Calu3 (cell line): ENCODE results near the gene HKDC1. TPM values are rescaled to one million over a fixed set of nuclear protein-coding genes. Genes with fewer than 3 reads are reported as not detected.

Experiments
- BruUV-seq: library from RNA; stranded (reverse); fragments of 400-500 nt; replicated peaks from 2 replicates; lab custom pipeline; 2021; lab: Mats Ljungman, UMichigan
- CTCF ChIA-PET: fragments of 300-600 bp; sonication (Branson Sonifier 250); formaldehyde crosslinking; loops from one replicate; lab custom pipeline; 2022; ENCODE audit warnings: antibody characterized with exemption; lab: Charles Lee
- DNase-seq: peaks from one replicate; pipeline ENCODE4 v3.0.0; 2022
- H3K27ac Mint-ChIP-seq: one replicate; pipeline ENCODE4 v1.8.0; 2022; ENCODE audit warnings: mixed read lengths; ENCODE audit not compliant: unreplicated experiment
- H3K27me3 Mint-ChIP-seq: one replicate; pipeline ENCODE4 v1.8.0; 2022; ENCODE audit warnings: mixed read lengths; ENCODE audit not compliant: unreplicated experiment
- H3K36me3 Mint-ChIP-seq: one replicate; pipeline ENCODE4 v1.8.0; 2022; ENCODE audit warnings: mild to moderate bottlenecking, moderate library complexity, mixed read lengths; ENCODE audit not compliant: insufficient read depth, unreplicated experiment
- H3K4me1 Mint-ChIP-seq: one replicate; pipeline ENCODE4 v1.8.0; 2022; ENCODE audit warnings: mild to moderate bottlenecking, low read depth, mixed read lengths; ENCODE audit not compliant: unreplicated experiment
- H3K4me3 Mint-ChIP-seq: one replicate; pipeline ENCODE4 v1.8.0; 2022; ENCODE audit warnings: mild to moderate bottlenecking, low read depth, moderate library complexity, mixed read lengths; ENCODE audit not compliant: unreplicated experiment
- H3K9me3 Mint-ChIP-seq: one replicate; pipeline ENCODE4 v1.8.0; 2022; ENCODE audit warnings: low read depth, mixed read lengths; ENCODE audit not compliant: unreplicated experiment
- CTCF ChIP-seq: fragments of 200-600 bp; IDR thresholded peaks from one replicate; pipeline ENCODE4 v1.8.0; 2022; ENCODE audit warnings: antibody characterized with exemption; ENCODE audit not compliant: unreplicated experiment
- intact Hi-C: fragments of 100-400 bp; cut with micrococcal nuclease; formaldehyde crosslinking; loops from one replicate; pipeline ENCODE4 v1.10.0; 2022; ENCODE audit not compliant: unreplicated experiment
- total RNA-seq: library from RNA; stranded (reverse); gene quantifications from 2 replicates; pipeline ENCODE4 v1.2.3, GENCODE V29; 2022

HKDC1 gene
- total RNA-seq, 1 experiment from 2014 or later = 112 TPM

DNA sequence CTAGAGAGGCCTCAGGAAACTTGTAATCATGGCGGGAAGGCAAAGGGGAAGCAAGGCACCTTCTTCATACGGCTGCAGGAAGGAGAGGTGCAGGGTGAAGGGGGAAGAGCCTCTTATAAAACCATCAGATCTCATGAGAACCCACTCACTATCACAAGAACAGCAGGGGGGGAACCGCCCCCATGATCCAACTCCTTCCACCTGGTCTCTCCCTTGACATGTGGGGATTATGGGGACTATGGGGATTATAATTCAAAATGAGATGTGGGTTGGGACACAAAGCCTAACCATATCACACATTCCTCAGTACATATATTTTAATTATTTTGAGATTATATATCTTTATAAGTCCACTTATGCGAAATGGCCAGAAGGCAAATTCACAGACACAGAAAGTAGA lies 67.0 kb downstream of the HKDC1 start:
- Mint-ChIP-seq H3K27me3 (no peaks in the 10 kb centered on the region), H3K4me3 (no peak overlapping the region), H3K36me3 (peaks cover 23% of the 10 kb centered on the region), H3K27ac (no peak overlapping the region), H3K9me3 (no peaks in the 10 kb centered on the region), H3K4me1 (no peaks in the 10 kb centered on the region)
- CTCF ChIA-PET = interaction anchor here (1.0 kb wide), 1 partner anchor 13 kb away, joined by 3 read pairs; no protein-coding TSS in a partner anchor
- intact Hi-C loops = no loop called here
- DNase-seq = no peak
- TF ChIP-seq CTCF = no peak
- BruUV-seq = no TSS peak

DNA sequence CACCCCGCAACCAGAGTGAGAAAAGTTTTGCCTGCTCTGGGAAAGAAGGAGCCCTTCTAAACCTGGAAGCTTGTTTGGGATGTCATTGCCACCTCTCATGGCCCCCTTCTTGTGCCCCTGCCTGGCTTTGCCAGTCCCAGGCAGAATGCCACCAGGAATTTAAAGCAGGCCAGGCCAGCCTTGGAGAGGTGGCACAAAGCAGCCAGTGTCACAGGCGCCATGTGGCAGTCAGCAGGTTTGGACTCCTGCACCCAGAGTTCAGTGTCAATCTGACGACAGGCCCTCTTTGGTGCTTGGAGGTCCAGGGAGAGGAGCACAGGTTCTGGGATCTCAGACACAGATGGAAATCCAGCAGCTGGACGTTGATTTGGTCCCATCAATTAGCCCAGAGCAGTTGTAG lies 70.9 kb downstream of the HKDC1 start:
- H3K4me1 Mint-ChIP-seq = no peaks in the 10 kb centered on the region
- CTCF ChIA-PET = no interaction called here

GRCh38 chr10:69292459-69292858 lies 72.3 kb downstream of the HKDC1 start:
- no TSS peak for BruUV-seq
- H3K36me3 Mint-ChIP-seq = peaks cover 13% of the 10 kb centered on the region

More for the DNA sequence above, 70.9 kb downstream of the HKDC1 start:
- no peak for TF ChIP-seq CTCF
- BruUV-seq = no TSS peak
- Mint-ChIP-seq H3K27me3 (no peaks in the 10 kb centered on the region), H3K9me3 (no peaks in the 10 kb centered on the region), H3K36me3 (peaks cover 13% of the 10 kb centered on the region), H3K27ac (no peak overlapping the region), H3K4me3 (no peak overlapping the region)
- intact Hi-C loops = no loop called here
- DNase-seq = no peak

GRCh38 chr10:69295027-69295636 lies 75.0 kb downstream of the HKDC1 start:
- no TSS peak for BruUV-seq
- H3K27ac Mint-ChIP-seq = no peak overlapping the region

More at GRCh38 chr10:69292459-69292858, 72.3 kb downstream of the HKDC1 start:
- no peak for DNase-seq
- Mint-ChIP-seq H3K4me1 (no peaks in the 10 kb centered on the region), H3K27me3 (no peaks in the 10 kb centered on the region), H3K9me3 (no peaks in the 10 kb centered on the region), H3K4me3 (no peak overlapping the region), H3K27ac (no peak overlapping the region)
- TF ChIP-seq CTCF = no peak
- CTCF ChIA-PET = interaction anchor here (0.6 kb wide), 1 partner anchor 14 kb away, joined by 3 read pairs; the partner anchor contains the start of gene HK1
- intact Hi-C loops = no loop called here

More at GRCh38 chr10:69295027-69295636, 75.0 kb downstream of the HKDC1 start:
- no peak for DNase-seq
- no peaks in the 10 kb centered on the region for H3K4me1 Mint-ChIP-seq
- peaks cover 13% of the 10 kb centered on the region for H3K36me3 Mint-ChIP-seq
- no peak for TF ChIP-seq CTCF
- intact Hi-C loops = no loop called here
- H3K27me3 Mint-ChIP-seq = no peaks in the 10 kb centered on the region
- no peaks in the 10 kb centered on the region for H3K9me3 Mint-ChIP-seq
- CTCF ChIA-PET = interaction anchor here (0.7 kb wide), 1 partner anchor 28 kb away, joined by 3 read pairs; no protein-coding TSS in a partner anchor
- no peak overlapping the region for H3K4me3 Mint-ChIP-seq
